Karpas-422 (cell line): ENCODE data around the gene NLRP1. TPM values are rescaled to one million over a fixed set of nuclear protein-coding genes. Genes with fewer than 3 reads are reported as not detected.
A peak's percentile ranks its signal among the peaks of the same experiment; 100 is the strongest.
"Not testable (repeated sequence)": the region's sequence is repeated elsewhere in the genome, so short reads cannot be mapped to it uniquely, and the experiment has no call there.

Source experiments
- DNase-seq: peaks from one replicate; pipeline ENCODE4 v3.0.0-alpha.2; 2015
- H2AFZ ChIP-seq: fragments of 200-600 bp; sonication (generic); 2 replicates; pipeline ENCODE4 v1.6.1; 2014; ENCODE audit warnings: antibody characterized with exemption, low read length, mixed read lengths
- H3K27ac ChIP-seq: fragments of 200-600 bp; sonication (generic); 2 replicates; pipeline ENCODE4 v1.5.1; 2014; ENCODE audit warnings: mild to moderate bottlenecking, low read length, moderate library complexity
- H3K27me3 ChIP-seq: fragments of 200-600 bp; sonication (generic); 2 replicates; pipeline ENCODE4 v1.6.1; 2014; ENCODE audit warnings: low read length, mixed read lengths
- H3K36me3 ChIP-seq: fragments of 200-600 bp; sonication (generic); 2 replicates; pipeline ENCODE4 v1.6.1; 2014; ENCODE audit warnings: low read length, mixed read lengths; ENCODE audit not compliant: insufficient read depth
- H3K4me1 ChIP-seq: fragments of 200-600 bp; sonication (generic); 2 replicates; pipeline ENCODE4 v1.6.1; 2014; ENCODE audit warnings: mild to moderate bottlenecking, low read length, mixed read lengths
- H3K4me2 ChIP-seq: fragments of 200-600 bp; sonication (generic); 2 replicates; pipeline ENCODE4 v1.6.1; 2014; ENCODE audit warnings: low read length, low read depth, mild to moderate bottlenecking; ENCODE audit not compliant: poor library complexity, severe bottlenecking
- H3K4me3 ChIP-seq: fragments of 200-600 bp; sonication (generic); 2 replicates; pipeline ENCODE4 v1.5.1; 2014; ENCODE audit warnings: mild to moderate bottlenecking, antibody characterized with exemption, low read length, mixed read lengths
- H3K79me2 ChIP-seq: fragments of 200-600 bp; sonication (generic); 2 replicates; pipeline ENCODE4 v1.6.1; 2014; ENCODE audit warnings: mild to moderate bottlenecking, low read length, mixed read lengths
- H3K9ac ChIP-seq: fragments of 200-600 bp; sonication (generic); 2 replicates; pipeline ENCODE4 v1.6.0; 2014; ENCODE audit warnings: low read length
- H3K9me2 ChIP-seq: fragments of 200-600 bp; sonication (generic), shearing (Covaris generic); replicated peaks from 2 replicates; pipeline ENCODE4 v1.6.0; 2014; ENCODE audit warnings: mild to moderate bottlenecking, low read length, moderate library complexity; ENCODE audit not compliant: insufficient read depth
- H3K9me3 ChIP-seq: fragments of 300-700, 200-600 bp; sonication (generic); 2 replicates; pipeline ENCODE4 v1.6.1; 2014; ENCODE audit warnings: low read length, mixed read lengths
- H4K20me1 ChIP-seq: fragments of 200-600 bp; sonication (generic); 2 replicates; pipeline ENCODE4 v1.6.1; 2014; ENCODE audit warnings: mild to moderate bottlenecking, antibody characterized with exemption, low read length, low read depth; ENCODE audit not compliant: insufficient read depth
- total RNA-seq: library from RNA; depleted of rRNA; stranded (reverse); fragments of >200 nt; shearing (Covaris generic); gene quantifications from 2 replicates; pipeline ENCODE4 v1.2.3, GENCODE V29; 2014; ENCODE audit warnings: low replicate concordance

Gene NLRP1
- total RNA-seq, 1 experiment from 2014 or later = 1.5 TPM

- not testable (repeated sequence) for H3K4me1 ChIP-seq, H3K9ac ChIP-seq, H3K27ac ChIP-seq, H3K9me2 ChIP-seq, H3K36me3 ChIP-seq, H3K27me3 ChIP-seq, H3K79me2 ChIP-seq, DNase-seq, H4K20me1 ChIP-seq, H3K4me3 ChIP-seq, H2AFZ ChIP-seq, H3K4me2 ChIP-seq, H3K9me3 ChIP-seq
These were observed 11.3 kb downstream of the NLRP1 start for GRCh38 chr17:5573017-5573416.

- no peak overlapping the region for H3K9ac ChIP-seq
- H3K36me3 ChIP-seq = no peaks in the 10 kb centered on the region
- no peaks in the 10 kb centered on the region for H4K20me1 ChIP-seq
- H3K4me2 ChIP-seq = no peak overlapping the region
- no peaks in the 10 kb centered on the region for H3K9me2 ChIP-seq
- no peaks in the 10 kb centered on the region for H3K9me3 ChIP-seq
- no peaks in the 10 kb centered on the region for H3K4me1 ChIP-seq
- no peak for DNase-seq
- H3K79me2 ChIP-seq = no peaks in the 10 kb centered on the region
- H3K27me3 ChIP-seq = no peaks in the 10 kb centered on the region
- no peak overlapping the region for H3K27ac ChIP-seq
- no peak overlapping the region for H3K4me3 ChIP-seq
- H2AFZ ChIP-seq = no peak overlapping the region
These were observed 13.0 kb downstream of the NLRP1 start for GRCh38 chr17:5571281-5571680.

GRCh38 chr17:5565808-5566207 lies 18.5 kb downstream of the NLRP1 start:
- H3K9me2 ChIP-seq = no peaks in the 10 kb centered on the region
- no peaks in the 10 kb centered on the region for H4K20me1 ChIP-seq
- no peak overlapping the region for H3K27ac ChIP-seq
- no peaks in the 10 kb centered on the region for H3K79me2 ChIP-seq
- no peaks in the 10 kb centered on the region for H3K27me3 ChIP-seq
- H3K4me2 ChIP-seq = no peak overlapping the region
- H3K9ac ChIP-seq = no peak overlapping the region
- no peaks in the 10 kb centered on the region for H3K36me3 ChIP-seq
- no peak for DNase-seq
- no peak overlapping the region for H2AFZ ChIP-seq
- H3K4me3 ChIP-seq = no peak overlapping the region
- H3K9me3 ChIP-seq = no peaks in the 10 kb centered on the region
- no peaks in the 10 kb centered on the region for H3K4me1 ChIP-seq

- Histone ChIP-seq H4K20me1 (no peaks in the 10 kb centered on the region), H3K9me2 (no peaks in the 10 kb centered on the region), H3K27ac (no peak overlapping the region), H3K4me2 (no peak overlapping the region), H2AFZ (no peak overlapping the region), H3K4me1 (no peaks in the 10 kb centered on the region), H3K36me3 (no peaks in the 10 kb centered on the region), H3K79me2 (no peaks in the 10 kb centered on the region), H3K9me3 (no peaks in the 10 kb centered on the region), H3K27me3 (no peaks in the 10 kb centered on the region), H3K9ac (no peak overlapping the region), H3K4me3 (no peak overlapping the region)
- no peak for DNase-seq
These were observed 20.9 kb downstream of the NLRP1 start for GRCh38 chr17:5563456-5563855.

- Histone ChIP-seq H3K36me3 (no peaks in the 10 kb centered on the region), H3K27me3 (no peaks in the 10 kb centered on the region)
- DNase-seq = peak; percentile 10
These were observed 21.5 kb downstream of the NLRP1 start for GRCh38 chr17:5562661-5563360.

GRCh38 chr17:5561736-5562571 lies 22.4 kb downstream of the NLRP1 start:
- no peak overlapping the region for H3K4me2 ChIP-seq
- H3K4me3 ChIP-seq = no peak overlapping the region
- no peaks in the 10 kb centered on the region for H4K20me1 ChIP-seq
- H3K27me3 ChIP-seq = no peaks in the 10 kb centered on the region
- no peaks in the 10 kb centered on the region for H3K9me3 ChIP-seq
- no peaks in the 10 kb centered on the region for H3K79me2 ChIP-seq
- no peak overlapping the region for H3K27ac ChIP-seq
- DNase-seq = peak; percentile 25
- no peaks in the 10 kb centered on the region for H3K9me2 ChIP-seq
- no peak overlapping the region for H3K9ac ChIP-seq
- H2AFZ ChIP-seq = no peak overlapping the region
- no peaks in the 10 kb centered on the region for H3K36me3 ChIP-seq
- H3K4me1 ChIP-seq = no peaks in the 10 kb centered on the region

More at GRCh38 chr17:5562661-5563360, 21.5 kb downstream of the NLRP1 start:
- Histone ChIP-seq H2AFZ (no peak overlapping the region), H3K27ac (no peak overlapping the region), H3K4me2 (no peak overlapping the region), H3K9ac (no peak overlapping the region), H3K9me3 (no peaks in the 10 kb centered on the region), H3K79me2 (no peaks in the 10 kb centered on the region), H3K9me2 (no peaks in the 10 kb centered on the region), H4K20me1 (no peaks in the 10 kb centered on the region), H3K4me3 (no peak overlapping the region), H3K4me1 (no peaks in the 10 kb centered on the region)

GRCh38 chr17:5560361-5560988 lies 23.8 kb downstream of the NLRP1 start:
- H2AFZ ChIP-seq = no peak overlapping the region
- H3K9me2 ChIP-seq = no peaks in the 10 kb centered on the region
- H3K9me3 ChIP-seq = no peaks in the 10 kb centered on the region
- H3K27me3 ChIP-seq = no peaks in the 10 kb centered on the region
- no peak overlapping the region for H3K4me3 ChIP-seq
- H3K36me3 ChIP-seq = no peaks in the 10 kb centered on the region
- H3K27ac ChIP-seq = no peak overlapping the region
- DNase-seq = no peak
- H3K79me2 ChIP-seq = no peaks in the 10 kb centered on the region
- no peaks in the 10 kb centered on the region for H4K20me1 ChIP-seq
- H3K4me2 ChIP-seq = no peak overlapping the region
- no peak overlapping the region for H3K9ac ChIP-seq
- H3K4me1 ChIP-seq = no peaks in the 10 kb centered on the region
